ENCODE data around the gene LY86. TPM values are rescaled to one million over a fixed set of nuclear protein-coding genes. Genes with fewer than 3 reads are reported as not detected.

The LY86 gene
- total RNA-seq, 3 donors from 2014 or later: 1.2 to 2.8 (median 1.6) TPM

GRCh38 chr6:6659600-6660327 is 71.2 kb downstream of the LY86 start:
- Histone ChIP-seq H3K9me3 (no peaks in the 10 kb centered on the region), H3K36me3 (ENCODE audit: low read depth) (no peaks in the 10 kb centered on the region), H3K4me1 (ENCODE audit: low read depth) (peaks cover 11% of the 10 kb centered on the region), H3K4me3 (no peak overlapping the region)
- TF ChIP-seq, protein P1, sequence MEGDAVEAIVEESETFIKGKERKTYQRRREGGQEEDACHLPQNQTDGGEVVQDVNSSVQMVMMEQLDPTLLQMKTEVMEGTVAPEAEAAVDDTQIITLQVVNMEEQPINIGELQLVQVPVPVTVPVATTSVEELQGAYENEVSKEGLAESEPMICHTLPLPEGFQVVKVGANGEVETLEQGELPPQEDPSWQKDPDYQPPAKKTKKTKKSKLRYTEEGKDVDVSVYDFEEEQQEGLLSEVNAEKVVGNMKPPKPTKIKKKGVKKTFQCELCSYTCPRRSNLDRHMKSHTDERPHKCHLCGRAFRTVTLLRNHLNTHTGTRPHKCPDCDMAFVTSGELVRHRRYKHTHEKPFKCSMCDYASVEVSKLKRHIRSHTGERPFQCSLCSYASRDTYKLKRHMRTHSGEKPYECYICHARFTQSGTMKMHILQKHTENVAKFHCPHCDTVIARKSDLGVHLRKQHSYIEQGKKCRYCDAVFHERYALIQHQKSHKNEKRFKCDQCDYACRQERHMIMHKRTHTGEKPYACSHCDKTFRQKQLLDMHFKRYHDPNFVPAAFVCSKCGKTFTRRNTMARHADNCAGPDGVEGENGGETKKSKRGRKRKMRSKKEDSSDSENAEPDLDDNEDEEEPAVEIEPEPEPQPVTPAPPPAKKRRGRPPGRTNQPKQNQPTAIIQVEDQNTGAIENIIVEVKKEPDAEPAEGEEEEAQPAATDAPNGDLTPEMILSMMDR (IDR thresholded peaks at IDR 0.05): no peak
- intact Hi-C loops (cut with DNase I, micrococcal nuclease): no loop called here
- DNase-seq (peak in 1 of 3 donors; percentile 28), ATAC-seq (peak; percentile 51)

DNA sequence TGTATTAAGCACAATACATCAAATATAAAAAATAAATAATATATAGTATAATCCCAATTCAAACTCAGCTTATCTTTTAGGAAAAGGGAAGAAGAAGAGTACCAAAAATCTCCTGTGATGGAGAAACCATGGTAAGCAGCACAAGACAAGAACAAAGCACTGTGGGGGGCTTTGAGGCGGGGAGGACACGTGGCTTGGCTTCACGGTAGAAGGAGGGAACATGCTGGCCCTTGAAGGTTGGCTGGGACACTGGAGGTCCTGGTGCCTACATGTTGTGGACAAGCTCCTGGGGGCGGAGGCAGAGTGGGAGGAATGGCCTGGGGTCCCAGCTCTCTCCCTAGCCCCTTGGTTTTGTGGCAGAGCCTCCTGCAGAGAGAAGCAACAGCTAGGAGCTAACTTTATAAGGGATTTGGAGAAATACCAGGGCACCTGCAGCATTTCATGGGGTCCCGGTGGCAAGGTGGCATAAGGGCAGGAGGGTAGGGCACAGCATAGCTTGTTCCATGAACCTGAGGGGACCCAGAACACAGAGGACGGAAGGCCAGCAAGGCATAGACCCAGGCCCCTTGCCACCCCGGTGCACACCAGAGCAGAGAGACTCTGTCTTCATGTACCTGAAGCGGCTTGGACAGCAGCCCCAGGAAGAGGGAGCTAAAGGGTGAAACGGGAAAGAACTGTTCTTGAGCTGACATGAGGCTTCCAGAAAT is 72.0 kb downstream of the LY86 start:
- TF ChIP-seq, protein P1 (IDR thresholded peaks at IDR 0.05): no peak
- intact Hi-C loops (cut with DNase I, micrococcal nuclease): no loop called here
- ATAC-seq (no peak), DNase-seq (no peak)
- Histone ChIP-seq H3K4me1 (ENCODE audit: low read depth) (peaks cover 11% of the 10 kb centered on the region), H3K4me3 (no peak overlapping the region), H3K36me3 (ENCODE audit: low read depth) (no peaks in the 10 kb centered on the region), H3K9me3 (no peaks in the 10 kb centered on the region)

DNA sequence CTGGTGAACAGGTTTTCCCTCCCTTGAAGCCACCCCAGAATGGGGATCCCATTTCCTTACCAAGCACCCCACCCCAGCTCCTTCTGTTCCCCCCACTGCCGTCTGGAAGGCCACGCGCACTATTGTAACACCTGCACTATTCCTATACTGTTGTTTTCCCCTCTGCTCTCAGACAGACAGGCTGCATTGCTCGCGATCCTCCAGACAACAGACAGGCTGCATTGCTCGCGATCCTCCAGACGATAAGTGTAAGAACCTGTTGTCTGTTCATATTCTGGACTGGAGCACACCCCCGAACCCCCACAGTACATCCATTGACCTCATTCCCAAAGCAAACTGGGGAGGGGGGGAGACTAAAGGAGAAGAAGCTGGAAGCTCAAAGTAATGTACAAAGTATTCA is 72.7 kb downstream of the LY86 start:
- H3K36me3 ChIP-seq (ENCODE audit: low read depth): no peaks in the 10 kb centered on the region
- no peak overlapping the region for H3K4me3 ChIP-seq
- no peaks in the 10 kb centered on the region for H3K9me3 ChIP-seq
- TF ChIP-seq, protein P1 (IDR thresholded peaks at IDR 0.05): no peak
- ATAC-seq: no peak
- DNase-seq: no peak
- peaks cover 11% of the 10 kb centered on the region for H3K4me1 ChIP-seq (ENCODE audit: low read depth)
- intact Hi-C loops (cut with DNase I, micrococcal nuclease): no loop called here

DNA sequence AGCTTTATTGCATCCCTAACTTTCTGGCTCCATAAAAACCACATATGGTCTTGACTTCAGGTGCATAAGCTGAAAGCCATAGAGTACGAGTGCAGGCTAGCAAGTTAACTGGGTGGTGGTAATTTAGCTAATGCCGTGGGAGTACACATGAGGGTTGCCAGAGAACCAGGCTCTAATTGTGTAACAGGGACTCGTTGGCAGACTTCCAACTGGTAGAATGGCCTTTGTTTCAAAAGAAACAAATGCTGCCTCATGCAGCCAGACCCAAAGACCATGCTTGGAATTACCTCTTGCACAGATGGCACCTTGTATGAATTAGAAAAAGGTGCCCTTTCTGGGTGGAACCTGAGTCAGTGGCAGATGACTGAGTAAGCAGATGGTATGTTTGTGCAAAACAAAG is 73.2 kb downstream of the LY86 start:
- H3K36me3 ChIP-seq (ENCODE audit: low read depth): no peaks in the 10 kb centered on the region
- no peak overlapping the region for H3K4me3 ChIP-seq
- peak; percentile 80 for ATAC-seq
- TF ChIP-seq, protein P1 (IDR thresholded peaks at IDR 0.05): no peak
- no peaks in the 10 kb centered on the region for H3K9me3 ChIP-seq
- DNase-seq: peak in 1 of 3 donors; percentile 61
- H3K4me1 ChIP-seq (ENCODE audit: low read depth): peaks cover 11% of the 10 kb centered on the region
- intact Hi-C loops (cut with DNase I, micrococcal nuclease): no loop called here

- Histone ChIP-seq H3K4me3 (no peak overlapping the region), H3K36me3 (ENCODE audit: low read depth) (no peaks in the 10 kb centered on the region), H3K9me3 (no peaks in the 10 kb centered on the region), H3K4me1 (ENCODE audit: low read depth) (peaks cover 11% of the 10 kb centered on the region)
- TF ChIP-seq, protein P1 (IDR thresholded peaks at IDR 0.05): no peak
- DNase-seq (no peak), ATAC-seq (peak; percentile 30)
- intact Hi-C loops (cut with DNase I, micrococcal nuclease): no loop called here
Observed at GRCh38 chr6:6663421-6664135, 75.1 kb downstream of the LY86 start.

All from mucosa of descending colon (tissue), 3 donors.